Measurements from ENCODE around the gene B4GALNT4.

The B4GALNT4 gene

DNA sequence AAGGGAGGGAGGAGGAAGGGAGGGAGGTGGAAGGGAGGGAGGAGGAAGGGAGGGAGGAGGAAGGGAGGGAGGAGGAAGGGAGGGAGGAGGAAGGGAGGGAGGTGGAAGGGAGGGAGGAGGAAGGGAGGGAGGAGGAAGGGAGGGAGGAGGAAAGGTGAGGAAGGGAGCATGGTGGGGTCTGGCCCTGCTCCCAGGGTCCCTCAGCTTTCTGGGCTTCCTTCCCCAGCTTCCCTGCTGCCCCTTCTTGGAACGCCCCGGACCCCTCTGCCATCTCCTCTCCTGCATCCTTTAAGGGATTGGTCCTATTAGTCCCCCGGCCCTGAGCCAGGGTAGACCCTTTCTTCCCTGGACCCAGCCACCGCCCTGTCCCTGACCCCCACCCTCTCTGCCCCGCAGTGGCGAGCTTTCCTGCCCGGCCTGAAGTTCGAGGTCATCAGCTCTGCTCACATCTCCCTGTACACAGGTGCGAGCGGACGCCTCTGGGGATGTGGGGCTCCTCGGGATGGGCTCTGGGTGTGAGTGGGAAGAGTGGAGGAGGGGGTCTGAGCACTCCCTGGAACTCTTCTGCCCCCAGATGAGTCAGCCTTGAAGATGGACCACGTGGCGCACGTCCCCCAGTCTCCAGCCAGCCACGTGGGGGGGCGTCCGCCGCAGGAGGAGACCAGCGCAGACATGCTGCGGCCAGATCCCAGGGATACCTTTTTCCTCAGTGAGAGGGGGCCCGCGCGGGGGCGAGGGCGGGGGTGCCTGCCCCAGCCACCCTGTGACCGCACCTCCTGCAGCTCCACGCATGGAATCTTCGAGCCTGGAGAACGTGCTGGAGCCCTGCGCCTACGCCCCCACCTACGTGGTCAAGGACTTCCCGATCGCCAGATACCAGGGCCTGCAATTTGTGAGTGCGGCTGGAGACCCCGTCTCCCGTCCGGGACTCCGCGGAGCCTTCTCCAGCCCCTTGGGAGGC is 6.0 kb downstream of the B4GALNT4 start:
- TF ChIP-seq, protein P1, sequence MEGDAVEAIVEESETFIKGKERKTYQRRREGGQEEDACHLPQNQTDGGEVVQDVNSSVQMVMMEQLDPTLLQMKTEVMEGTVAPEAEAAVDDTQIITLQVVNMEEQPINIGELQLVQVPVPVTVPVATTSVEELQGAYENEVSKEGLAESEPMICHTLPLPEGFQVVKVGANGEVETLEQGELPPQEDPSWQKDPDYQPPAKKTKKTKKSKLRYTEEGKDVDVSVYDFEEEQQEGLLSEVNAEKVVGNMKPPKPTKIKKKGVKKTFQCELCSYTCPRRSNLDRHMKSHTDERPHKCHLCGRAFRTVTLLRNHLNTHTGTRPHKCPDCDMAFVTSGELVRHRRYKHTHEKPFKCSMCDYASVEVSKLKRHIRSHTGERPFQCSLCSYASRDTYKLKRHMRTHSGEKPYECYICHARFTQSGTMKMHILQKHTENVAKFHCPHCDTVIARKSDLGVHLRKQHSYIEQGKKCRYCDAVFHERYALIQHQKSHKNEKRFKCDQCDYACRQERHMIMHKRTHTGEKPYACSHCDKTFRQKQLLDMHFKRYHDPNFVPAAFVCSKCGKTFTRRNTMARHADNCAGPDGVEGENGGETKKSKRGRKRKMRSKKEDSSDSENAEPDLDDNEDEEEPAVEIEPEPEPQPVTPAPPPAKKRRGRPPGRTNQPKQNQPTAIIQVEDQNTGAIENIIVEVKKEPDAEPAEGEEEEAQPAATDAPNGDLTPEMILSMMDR (IDR thresholded peaks at IDR 0.05; ENCODE audit: low read depth, low read length, missing control alignments) = no peak
- no peak overlapping the region for H3K4me3 ChIP-seq (replicated peaks; ENCODE audit: low read depth, low read length)
- DNase-seq (ENCODE audit: extremely low read depth, low read depth) = no peak

DNA sequence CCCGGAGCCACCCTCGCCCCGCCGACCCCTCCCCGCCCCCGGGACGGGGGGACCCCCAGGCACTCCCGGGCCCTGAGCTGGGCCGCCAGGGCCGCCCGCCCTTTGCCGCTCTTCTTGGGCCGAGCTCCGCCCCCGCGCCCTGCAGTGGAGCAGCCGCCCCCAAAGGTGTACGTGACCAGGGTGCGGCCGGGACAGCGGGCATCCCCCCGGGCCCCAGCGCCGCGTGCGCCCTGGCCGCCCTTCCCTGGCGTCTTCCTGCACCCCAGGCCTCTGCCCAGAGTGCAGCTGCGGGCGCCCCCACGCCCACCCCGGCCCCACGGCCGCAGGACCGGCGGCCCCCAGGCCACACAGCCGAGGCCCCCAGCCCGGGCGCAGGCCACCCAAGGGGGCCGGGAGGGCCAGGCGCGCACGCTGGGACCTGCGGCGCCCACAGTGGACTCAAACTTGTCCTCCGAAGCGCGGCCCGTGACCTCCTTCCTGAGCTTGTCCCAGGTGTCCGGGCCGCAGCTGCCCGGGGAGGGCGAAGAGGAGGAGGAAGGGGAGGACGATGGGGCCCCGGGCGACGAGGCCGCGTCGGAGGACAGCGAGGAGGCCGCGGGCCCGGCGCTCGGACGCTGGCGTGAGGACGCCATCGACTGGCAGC is 7.4 kb downstream of the B4GALNT4 start:
- TF ChIP-seq, protein P1 (IDR thresholded peaks at IDR 0.05; ENCODE audit: low read depth, low read length, missing control alignments) = no peak
- DNase-seq (ENCODE audit: extremely low read depth, low read depth) = no peak
- H3K4me3 ChIP-seq (replicated peaks; ENCODE audit: low read depth, low read length) = no peak overlapping the region

DNA sequence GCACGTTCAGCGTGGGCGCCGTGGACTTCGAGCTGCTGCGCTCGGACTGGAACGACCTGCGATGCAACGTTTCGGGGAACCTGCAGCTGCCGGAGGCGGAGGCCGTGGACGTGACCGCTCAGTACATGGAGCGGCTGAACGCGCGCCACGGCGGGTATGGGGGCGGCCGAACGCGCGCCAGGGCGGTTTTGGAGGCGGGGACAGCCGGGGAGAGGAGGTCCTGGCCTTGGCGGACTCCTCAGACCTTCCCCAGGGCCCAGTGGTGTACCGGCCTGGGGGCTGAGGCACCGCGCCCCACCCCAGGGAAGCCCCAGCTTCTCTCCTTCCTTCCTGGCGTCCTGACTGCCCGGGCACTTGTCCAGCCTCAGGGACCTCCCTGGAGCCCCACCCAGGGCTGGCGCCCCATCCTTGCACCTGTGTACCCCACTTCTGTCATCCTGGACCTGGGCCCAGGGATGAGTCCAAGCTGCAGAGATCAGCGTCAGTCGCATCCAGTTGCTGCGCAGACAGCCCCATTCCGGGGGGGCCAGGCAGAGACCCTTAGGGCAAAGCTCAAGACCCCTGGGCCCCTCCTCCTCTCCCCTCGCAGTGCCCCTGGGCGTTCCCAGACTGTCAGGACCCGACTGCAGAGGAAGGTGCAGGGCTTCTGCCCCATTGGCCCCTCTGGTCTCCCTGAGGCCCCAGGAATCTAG is 8.0 kb downstream of the B4GALNT4 start:
- H3K4me3 ChIP-seq (replicated peaks; ENCODE audit: low read depth, low read length) = no peak overlapping the region
- no peak for DNase-seq (ENCODE audit: extremely low read depth, low read depth)
- TF ChIP-seq, protein P1 (IDR thresholded peaks at IDR 0.05; ENCODE audit: low read depth, low read length, missing control alignments) = no peak

DNA sequence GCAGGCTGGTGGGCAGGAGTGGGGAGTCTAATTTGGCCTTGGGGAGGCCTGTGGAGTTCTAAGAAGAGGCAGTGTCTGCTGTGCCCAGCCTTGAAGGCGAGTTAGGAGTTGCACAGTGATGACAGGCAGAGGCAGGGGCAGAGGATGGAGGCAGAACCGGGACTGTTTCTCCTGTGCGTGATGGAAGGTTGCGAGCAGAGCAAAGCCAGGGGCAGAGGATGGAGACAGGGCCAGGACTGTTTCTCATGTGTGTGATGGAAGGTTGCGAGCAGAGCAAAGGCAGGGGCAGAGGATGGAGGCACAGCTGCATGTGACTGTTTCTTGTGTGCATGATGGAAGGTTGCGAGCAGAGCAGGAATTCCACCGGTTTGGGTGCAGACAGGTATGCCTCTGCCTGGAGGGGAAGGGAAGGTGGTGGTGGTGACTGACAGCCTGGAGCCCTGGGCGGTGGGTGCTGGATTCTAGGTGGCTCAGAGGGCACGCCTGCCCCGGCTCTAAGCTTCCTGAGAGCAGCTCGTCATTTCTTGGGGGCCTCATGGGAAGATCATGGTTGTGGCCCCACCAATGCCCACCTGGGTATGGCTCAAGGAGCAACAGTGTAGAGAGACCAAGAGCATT is 8.7 kb downstream of the B4GALNT4 start:
- TF ChIP-seq, protein P1 (IDR thresholded peaks at IDR 0.05; ENCODE audit: low read depth, low read length, missing control alignments) = no peak
- no peak overlapping the region for H3K4me3 ChIP-seq (replicated peaks; ENCODE audit: low read depth, low read length)
- DNase-seq (ENCODE audit: extremely low read depth, low read depth) = no peak

DNA sequence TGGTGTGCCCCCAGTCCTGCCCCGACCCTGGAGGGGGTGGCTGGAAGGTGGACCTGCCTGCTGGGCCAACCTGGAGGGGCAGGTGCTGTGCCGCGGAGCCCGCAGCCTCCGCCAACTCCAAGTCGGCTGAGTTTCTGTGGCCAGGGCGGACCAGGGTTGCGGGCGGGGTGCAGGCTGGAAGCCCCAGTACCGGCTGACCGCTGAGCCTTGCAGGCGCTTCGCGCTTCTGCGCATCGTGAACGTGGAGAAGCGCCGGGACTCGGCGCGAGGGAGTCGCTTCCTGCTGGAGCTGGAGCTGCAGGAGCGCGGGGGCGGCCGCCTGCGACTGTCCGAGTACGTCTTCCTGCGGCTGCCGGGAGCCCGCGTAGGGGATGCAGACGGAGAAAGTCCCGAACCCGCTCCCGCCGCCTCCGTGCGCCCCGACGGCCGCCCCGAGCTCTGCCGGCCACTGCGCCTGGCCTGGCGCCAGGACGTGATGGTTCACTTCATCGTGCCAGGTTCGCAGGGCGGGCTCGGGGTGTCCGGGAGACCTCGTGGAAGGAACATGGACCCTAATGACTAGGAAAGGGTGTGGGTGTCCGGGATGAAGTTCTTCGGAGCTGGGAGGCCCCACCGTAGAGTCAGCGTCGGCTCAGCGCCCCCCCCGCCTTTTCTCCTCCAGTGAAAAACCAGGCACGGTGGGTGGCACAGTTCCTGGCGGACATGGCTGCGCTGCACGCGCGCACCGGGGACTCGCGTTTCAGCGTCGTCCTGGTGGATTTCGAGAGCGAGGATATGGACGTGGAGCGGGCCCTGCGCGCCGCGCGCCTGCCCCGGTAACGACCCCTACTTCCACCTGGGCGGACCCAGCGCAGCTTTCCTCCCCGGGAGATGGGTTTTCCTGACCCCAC is 10.2 kb downstream of the B4GALNT4 start:
- H3K4me3 ChIP-seq (replicated peaks; ENCODE audit: low read depth, low read length) = no peak overlapping the region
- no peak for DNase-seq (ENCODE audit: extremely low read depth, low read depth)
- TF ChIP-seq, protein P1 (IDR thresholded peaks at IDR 0.05; ENCODE audit: low read depth, low read length, missing control alignments) = no peak
